Hematopoietic multipotent progenitor cell (in vitro differentiated cells): ENCODE measurements around the gene CTNNBL1. TPM values are rescaled to one million over a fixed set of nuclear protein-coding genes. Genes with fewer than 3 reads are reported as not detected.
A peak's percentile ranks its signal among the peaks of the same experiment; 100 is the strongest.
"Not testable (repeated sequence)": the region's sequence is repeated elsewhere in the genome, so short reads cannot be mapped to it uniquely, and the experiment has no call there.

Source experiments
- DNase-seq, 3 donors: peaks; one replicate each; pipeline ENCODE4 v3.0.0-alpha.2; 2011 to 2015; ENCODE audit warnings: low read depth in 2 of 3, low spot score in 2 of 3
- total RNA-seq: library from RNA; depleted of rRNA; stranded (reverse); fragments of >200 nt; gene quantifications from one replicate; pipeline ENCODE4 v1.2.3, GENCODE V29; 2012

CTNNBL1 gene
- total RNA-seq, 1 donor, result 51.2 TPM

DNA sequence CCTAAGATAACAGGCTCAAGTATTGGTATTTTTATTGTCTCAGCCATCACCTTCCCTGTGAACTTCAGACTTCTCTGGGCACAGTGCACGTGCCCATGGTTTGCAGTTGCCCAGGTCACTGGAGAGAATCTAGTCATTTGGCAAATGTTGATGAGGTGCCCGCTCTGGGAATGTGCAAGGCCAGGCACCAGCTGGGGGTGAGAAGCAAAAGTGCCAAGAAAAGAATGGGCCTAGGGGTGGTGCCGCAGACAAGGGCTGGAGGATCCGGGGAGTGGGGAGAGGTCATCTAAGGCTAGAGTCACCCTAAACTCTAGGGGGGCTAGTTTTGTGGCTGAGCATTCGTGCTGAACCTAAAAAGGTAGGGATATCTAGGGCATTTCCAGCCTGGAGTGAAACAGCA lies 152.0 kb downstream of the CTNNBL1 start:
- DNase-seq, result no peak

GRCh38 chr20:37846573-37846972 lies 152.7 kb downstream of the CTNNBL1 start:
- DNase-seq, result no peak

DNA sequence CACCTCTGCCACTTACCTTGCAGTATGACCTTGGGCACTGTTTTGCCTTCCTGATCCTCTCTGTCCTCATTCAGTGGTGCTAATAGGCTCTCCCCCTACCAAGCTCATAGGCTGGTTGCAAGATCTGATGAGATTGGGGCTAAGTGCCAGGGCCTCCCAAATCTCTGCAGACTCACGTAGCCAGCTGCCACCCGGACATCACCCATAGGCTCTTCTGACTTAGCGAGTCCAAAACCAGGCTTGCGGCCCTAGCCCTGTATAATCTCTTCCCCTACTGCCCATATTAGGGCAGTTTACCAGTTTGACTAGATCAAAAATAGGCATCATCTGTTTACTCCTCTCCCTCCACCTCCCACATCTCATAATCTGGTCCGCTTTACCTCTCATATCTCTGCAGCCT lies 154.9 kb downstream of the CTNNBL1 start:
- DNase-seq, result no peak

GRCh38 chr20:37849156-37849555 lies 155.3 kb downstream of the CTNNBL1 start:
- DNase-seq, result no peak

- DNase-seq, result no peak
Observed at GRCh38 chr20:37849566-37849965, 155.7 kb downstream of the CTNNBL1 start.

GRCh38 chr20:37850036-37850592 lies 156.3 kb downstream of the CTNNBL1 start:
- no peak for DNase-seq

- DNase-seq, result peak in 2 of 3 donors; percentile 18 to 19
Observed at GRCh38 chr20:37850724-37851355, 157.0 kb downstream of the CTNNBL1 start.

DNA sequence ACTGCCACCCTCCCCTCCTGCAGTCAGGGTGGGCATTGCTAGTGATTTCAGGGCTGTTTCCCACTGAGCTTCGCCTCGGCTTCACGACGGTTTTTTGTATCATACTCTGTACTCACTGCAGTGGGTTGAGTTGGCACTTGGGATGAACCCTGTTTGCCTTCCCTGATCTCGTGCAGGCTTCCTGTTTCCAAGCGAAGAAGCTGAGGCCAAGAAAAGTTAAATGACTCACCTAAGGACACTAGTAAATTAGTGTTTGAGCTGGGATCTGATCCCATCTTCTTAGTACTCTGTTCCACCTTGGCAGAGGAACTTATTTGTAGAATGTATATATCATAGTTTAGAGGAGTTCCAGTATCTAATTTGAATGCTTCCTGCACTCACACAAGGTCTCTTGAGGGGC lies 158.8 kb downstream of the CTNNBL1 start:
- no peak for DNase-seq

GRCh38 chr20:37853823-37854375 lies 160.1 kb downstream of the CTNNBL1 start:
- no peak for DNase-seq

DNA sequence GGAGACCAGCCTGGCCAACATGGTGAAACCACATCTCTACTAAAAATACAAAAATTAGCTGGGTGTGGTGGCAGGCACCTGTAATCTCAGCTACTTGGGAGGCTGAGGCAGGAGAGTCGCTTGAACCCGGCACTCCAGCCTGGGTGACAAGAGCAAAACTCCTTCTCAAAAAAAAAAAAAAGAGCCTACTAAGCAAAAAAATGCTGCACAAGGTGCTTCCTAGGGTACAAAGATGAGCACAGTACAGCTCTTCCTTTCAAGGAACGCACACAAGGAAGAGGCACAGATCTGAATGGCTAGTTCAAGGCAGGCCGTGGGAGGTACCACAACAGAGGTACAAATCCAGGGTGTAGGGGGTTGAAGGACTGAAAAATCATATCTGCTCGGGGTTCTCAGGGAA lies 162.2 kb downstream of the CTNNBL1 start:
- not testable (repeated sequence) for DNase-seq

DNA sequence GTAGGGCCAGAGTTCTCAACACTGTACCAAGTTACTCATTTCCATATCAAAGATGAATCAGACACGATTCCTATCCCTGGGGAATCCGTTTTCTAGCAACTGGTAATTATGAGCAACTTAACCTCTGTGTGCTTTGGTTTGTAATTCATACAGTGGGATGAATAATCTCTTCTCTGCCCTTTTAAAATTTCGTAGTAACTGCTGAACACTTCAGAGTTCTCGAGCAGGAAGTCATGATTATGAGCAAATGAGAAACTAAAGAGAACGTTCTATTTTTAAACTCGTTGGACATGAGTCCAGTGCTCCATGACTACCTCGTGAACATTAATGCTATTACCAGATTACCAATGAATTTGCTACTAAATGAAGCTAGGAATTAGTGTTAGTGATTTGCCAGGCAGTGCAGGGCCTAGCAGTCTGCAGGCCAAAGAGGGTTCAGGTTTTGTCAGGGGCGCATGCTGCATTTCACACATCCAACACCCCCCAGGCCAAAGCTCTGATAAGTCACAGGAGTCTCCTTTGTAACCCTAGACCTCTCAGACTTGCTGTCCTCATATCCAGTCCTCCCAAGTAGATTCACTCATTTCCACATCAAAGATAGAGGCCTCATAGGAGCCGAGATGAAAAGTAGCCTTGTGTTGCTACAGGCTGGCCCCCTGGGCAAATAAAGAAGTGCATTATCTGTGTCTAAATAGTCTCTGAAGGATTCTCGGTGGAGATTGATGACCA lies 163.3 kb downstream of the CTNNBL1 start:
- DNase-seq, result no peak

DNA sequence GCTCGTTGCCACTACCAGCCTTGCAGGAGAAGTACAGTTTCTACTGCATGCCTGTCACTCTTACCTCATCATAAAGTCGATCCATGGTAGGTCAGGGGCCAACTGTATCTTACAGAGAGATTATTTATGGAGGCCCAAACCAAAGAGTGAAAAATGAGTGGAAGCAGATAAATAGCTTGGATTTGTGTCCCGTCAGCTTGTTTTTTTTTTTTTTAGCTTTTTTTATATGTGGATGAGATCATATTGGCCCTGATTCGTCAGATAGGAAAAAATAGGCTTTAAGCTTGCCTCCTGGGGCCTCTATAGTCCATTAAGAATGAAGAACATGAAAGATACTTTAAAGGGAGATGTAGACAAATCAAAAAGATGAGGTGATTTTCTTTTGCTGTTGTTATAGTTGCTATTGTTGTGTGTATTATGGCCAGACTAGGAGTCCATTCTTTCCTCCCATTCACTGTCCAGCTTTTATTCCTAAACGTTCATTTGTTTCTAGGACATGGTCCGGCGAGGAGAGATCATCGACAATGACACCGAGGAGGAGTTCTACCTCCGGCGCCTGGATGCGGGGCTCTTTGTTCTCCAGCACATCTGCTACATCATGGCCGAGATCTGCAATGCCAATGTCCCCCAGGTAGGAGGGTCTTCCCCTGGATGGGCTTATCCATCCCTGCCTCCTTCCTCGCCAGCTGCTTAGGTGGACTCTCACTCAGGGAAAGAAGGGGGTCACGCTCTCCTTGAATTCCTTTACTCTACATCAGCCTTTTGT lies 165.8 kb downstream of the CTNNBL1 start:
- DNase-seq, result no peak

GRCh38 chr20:37863289-37863688 lies 169.5 kb downstream of the CTNNBL1 start:
- no peak for DNase-seq

- no peak for DNase-seq
Observed at GRCh38 chr20:37864298-37864697, 170.5 kb downstream of the CTNNBL1 start.

GRCh38 chr20:37866051-37866450 lies 172.2 kb downstream of the CTNNBL1 start:
- no peak for DNase-seq

DNA sequence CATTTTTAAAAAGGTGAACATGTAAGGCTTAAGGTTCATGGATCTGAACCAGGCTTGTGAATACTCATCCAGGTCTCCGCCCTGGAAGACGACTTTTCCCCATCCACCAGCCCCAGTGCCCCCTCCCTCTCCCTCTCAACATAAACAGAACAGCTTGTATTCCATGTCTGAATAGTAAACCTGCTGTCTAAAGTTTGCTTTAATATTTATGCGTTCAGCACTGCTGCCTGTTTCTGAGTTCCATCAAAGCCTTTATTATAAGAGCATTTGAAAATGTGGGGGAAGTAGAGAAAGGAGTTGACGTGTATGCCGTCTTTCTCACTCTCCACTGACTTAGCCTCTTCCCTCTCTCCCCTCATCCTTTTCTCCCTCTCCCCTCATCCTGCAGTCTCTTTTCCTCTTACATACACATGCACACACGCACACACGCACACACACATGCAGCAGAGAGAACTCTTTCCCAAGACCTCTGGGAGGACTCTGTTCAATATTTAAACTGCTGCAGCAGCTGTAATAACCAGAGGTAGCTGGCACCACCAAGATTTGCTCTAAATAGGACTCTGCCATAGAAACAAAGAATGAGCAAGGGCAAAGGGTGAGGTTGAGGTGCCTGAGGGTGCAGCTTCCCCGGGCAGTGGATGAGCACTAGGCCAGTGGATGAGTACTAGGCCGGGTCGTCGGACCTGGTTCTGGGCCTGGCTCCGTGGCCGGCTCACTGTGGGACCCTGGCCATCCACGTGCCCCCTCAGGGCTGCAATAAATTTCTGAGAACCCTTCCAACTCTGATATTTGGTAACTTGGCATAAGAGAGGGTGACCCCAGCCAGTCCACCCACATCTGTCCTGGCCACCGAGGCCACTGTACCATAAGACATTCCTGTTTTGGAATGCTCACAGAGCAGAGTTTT lies 173.7 kb downstream of the CTNNBL1 start:
- no peak for DNase-seq

DNA sequence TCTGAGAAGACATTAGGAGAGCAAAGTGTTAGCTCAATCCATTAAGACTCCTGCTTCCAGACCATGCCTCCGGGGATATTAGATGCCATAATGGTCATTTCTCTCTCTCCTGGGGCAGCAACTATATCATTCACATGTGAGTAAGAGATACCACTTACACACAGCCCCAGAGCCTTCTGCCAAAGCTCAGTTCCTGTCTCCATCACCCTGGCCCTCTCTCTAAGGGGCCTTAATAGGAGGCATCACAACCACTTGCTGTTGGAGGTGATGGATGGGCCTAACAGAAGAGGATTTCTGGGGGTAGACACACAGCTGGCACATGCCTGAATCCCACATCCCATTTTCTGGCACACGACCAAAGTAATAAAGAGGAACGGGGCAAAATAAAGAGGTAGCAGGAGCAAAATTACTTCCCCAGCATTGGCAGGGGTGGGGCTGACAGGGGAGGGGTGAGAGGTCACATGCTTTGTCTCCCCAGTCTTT lies 175.1 kb downstream of the CTNNBL1 start:
- DNase-seq, result no peak

DNA sequence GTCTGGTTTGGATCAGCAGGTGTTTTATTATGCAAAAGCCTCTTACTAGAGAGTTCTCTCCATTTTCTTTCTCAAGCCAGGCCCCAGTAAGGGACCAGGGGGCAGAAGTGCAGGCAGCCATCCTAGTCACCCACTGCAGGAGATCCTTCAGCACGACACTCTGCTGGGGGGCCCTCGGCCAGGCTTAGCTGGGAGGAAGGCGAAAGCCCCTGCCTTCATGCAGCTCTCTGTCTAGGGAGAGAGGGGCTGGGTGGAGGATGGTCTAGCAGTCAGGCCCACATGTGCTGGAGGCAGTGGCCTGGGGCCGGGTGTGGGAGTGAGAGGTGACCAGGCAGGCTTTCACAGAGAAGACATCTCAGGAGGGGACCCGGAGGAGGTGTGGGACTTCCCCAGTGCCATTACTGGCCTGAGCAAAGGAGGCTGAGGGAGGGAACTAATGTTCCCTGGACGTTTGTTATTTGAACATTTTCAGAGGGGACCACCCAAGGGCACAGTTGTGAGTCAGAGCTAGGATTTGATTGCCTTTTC lies 175.6 kb downstream of the CTNNBL1 start:
- no peak for DNase-seq

GRCh38 chr20:37870294-37870693 lies 176.5 kb downstream of the CTNNBL1 start:
- DNase-seq, result no peak

GRCh38 chr20:37871751-37872150 lies 177.9 kb downstream of the CTNNBL1 start:
- no peak for DNase-seq
